ENCODE measurements around the gene CACNA1A. TPM values are rescaled to one million over a fixed set of nuclear protein-coding genes. Genes with fewer than 3 reads are reported as not detected.

Gene CACNA1A
- total RNA-seq, 1 donor from 2014 or later = 7.7 TPM

DNA sequence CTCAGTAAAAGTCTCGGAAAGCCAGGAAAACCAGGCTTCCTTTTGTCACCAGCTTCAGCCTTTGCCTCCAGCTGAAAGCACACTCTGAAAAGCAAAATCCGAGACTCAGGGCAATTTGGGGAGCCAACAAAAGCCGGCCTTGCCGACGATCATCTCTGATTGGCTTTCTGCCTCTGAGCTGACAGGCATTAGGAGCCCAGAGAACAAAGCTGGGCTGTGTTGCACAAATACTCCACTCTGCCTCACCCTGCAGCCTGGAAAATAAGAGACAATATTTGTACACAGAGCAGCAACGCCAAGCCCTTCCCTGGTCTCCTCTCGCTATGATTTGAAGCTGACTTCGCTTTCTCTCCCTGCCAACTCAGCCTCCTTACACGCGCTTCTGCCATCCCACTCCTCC, 46.9 kb downstream of the CACNA1A start:
- H3K4me3 ChIP-seq = no peak overlapping the region
- no peak for TF ChIP-seq CTCF (IDR thresholded peaks at IDR 0.05)
- no peaks in the 10 kb centered on the region for H3K27me3 ChIP-seq
- intact Hi-C loops (cut with DNase I) = no loop called here
- no peaks in the 10 kb centered on the region for H3K36me3 ChIP-seq
- H3K27ac ChIP-seq = no peak overlapping the region
- no peak for DNase-seq (ENCODE audit: low spot score in 2 of 2)
- no peaks in the 10 kb centered on the region for H3K9me3 ChIP-seq
- no peaks in the 10 kb centered on the region for H3K4me1 ChIP-seq

- TF ChIP-seq CTCF (IDR thresholded peaks at IDR 0.05) = no peak
- Histone ChIP-seq H3K4me1 (no peaks in the 10 kb centered on the region), H3K27me3 (no peaks in the 10 kb centered on the region), H3K4me3 (no peak overlapping the region), H3K27ac (no peak overlapping the region), H3K36me3 (no peaks in the 10 kb centered on the region), H3K9me3 (peaks cover 10 to 22% of the 10 kb centered on the region in 2 donors)
- DNase-seq (ENCODE audit: low spot score in 2 of 2) = no peak
- intact Hi-C loops (cut with DNase I) = no loop called here
These were observed 54.8 kb downstream of the CACNA1A start for GRCh38 chr19:13451434-13451995.

GRCh38 chr19:13447978-13448377, 58.3 kb downstream of the CACNA1A start:
- H3K36me3 ChIP-seq = no peaks in the 10 kb centered on the region
- DNase-seq (ENCODE audit: low spot score in 2 of 2) = no peak
- H3K27ac ChIP-seq = no peak overlapping the region
- no peak overlapping the region for H3K4me3 ChIP-seq
- no peaks in the 10 kb centered on the region for H3K27me3 ChIP-seq
- no peak for TF ChIP-seq CTCF (IDR thresholded peaks at IDR 0.05)
- H3K9me3 ChIP-seq = peaks cover 10 to 22% of the 10 kb centered on the region in 2 donors
- intact Hi-C loops (cut with DNase I) = no loop called here
- no peaks in the 10 kb centered on the region for H3K4me1 ChIP-seq

DNA sequence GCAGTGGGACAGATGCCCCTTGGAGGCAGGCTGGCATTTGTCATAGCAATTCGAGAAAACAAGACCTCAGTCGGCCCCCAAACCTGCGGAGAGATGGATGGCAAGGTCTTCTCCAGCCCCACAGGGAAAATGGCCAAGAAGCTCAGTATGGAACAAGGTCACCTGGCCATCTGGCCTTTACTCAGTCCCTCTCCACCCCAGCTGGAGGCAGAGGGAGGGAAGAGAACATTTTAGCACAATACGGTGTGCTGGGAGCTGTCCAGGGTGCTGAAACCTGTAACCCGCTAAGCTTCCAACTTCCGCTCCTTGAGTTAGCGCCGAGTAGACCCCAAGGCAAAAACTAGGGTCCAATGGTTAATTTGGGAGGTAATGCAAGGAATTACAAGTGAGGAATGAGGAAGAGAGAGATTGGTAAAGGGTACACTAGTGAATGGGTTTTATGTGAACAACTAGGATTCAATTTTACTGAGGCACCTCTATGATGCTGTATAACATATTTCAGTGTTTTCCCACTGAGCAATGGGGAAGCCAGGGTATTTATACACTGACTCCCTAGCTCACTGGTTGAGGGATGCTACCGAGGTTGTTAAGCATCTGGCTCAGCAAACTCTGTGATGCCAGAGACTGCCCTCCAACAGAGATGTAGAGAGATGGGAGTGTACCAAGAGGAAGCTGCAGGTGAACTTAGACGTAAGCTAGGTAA, 64.3 kb downstream of the CACNA1A start:
- TF ChIP-seq CTCF (IDR thresholded peaks at IDR 0.05) = no peak
- Histone ChIP-seq H3K27ac (no peak overlapping the region), H3K4me1 (no peaks in the 10 kb centered on the region), H3K27me3 (no peaks in the 10 kb centered on the region), H3K4me3 (no peak overlapping the region), H3K36me3 (no peaks in the 10 kb centered on the region), H3K9me3 (peaks cover 0 to 3% of the 10 kb centered on the region in 2 donors)
- DNase-seq (ENCODE audit: low spot score in 2 of 2) = no peak
- intact Hi-C loops (cut with DNase I) = no loop called here

- H3K27ac ChIP-seq = no peak overlapping the region
- H3K9me3 ChIP-seq = peaks cover 0 to 3% of the 10 kb centered on the region in 2 donors
- H3K27me3 ChIP-seq = no peaks in the 10 kb centered on the region
- no peak overlapping the region for H3K4me3 ChIP-seq
- no peaks in the 10 kb centered on the region for H3K4me1 ChIP-seq
- TF ChIP-seq CTCF (IDR thresholded peaks at IDR 0.05) = no peak
- intact Hi-C loops (cut with DNase I) = no loop called here
- no peaks in the 10 kb centered on the region for H3K36me3 ChIP-seq
- DNase-seq (ENCODE audit: low spot score in 2 of 2) = no peak
These were observed 68.2 kb downstream of the CACNA1A start for GRCh38 chr19:13437919-13438618.

Data from ascending aorta (tissue), 2 donors.